ENCODE data around the gene TAOK1. TPM values are rescaled to one million over a fixed set of nuclear protein-coding genes. Genes with fewer than 3 reads are reported as not detected.

TAOK1 gene
- total and polyA plus RNA-seq, 2 of the 13 experiments (the other 11 are each of a cell fraction or from before 2014, with no cell fraction given): 14.1 to 23.0 TPM

- FAIRE-seq (no peak), DNase-seq (ENCODE audit: low spot score) (no peak), ATAC-seq (no peak)
- Histone ChIP-seq H3K4me3 (replicated peaks in 1 of 3; ENCODE audit: insufficient read depth in 1 of 3, low read depth in 2 of 3, low read length in 3 of 3) (no peak overlapping the region), H3K27me3 (ENCODE audit: control insufficient read depth in 1 of 2, insufficient read depth in 2 of 2, low read length in 2 of 2) (no peaks in the 10 kb centered on the region), H3K4me2 (ENCODE audit: low read depth, low read length) (no peak overlapping the region), H3K36me3 (replicated peaks in 1 of 2; ENCODE audit: control insufficient read depth in 1 of 2, insufficient read depth in 2 of 2, low read length in 2 of 2) (peaks cover 5 to 20% of the 10 kb centered on the region in 2 experiments; a peak in 4 of 5 replicates), H4K20me1 (ENCODE audit: insufficient read depth, low read length) (no peaks in the 10 kb centered on the region), H3K9me3 (ENCODE audit: low read length) (no peaks in the 10 kb centered on the region), H3K79me2 (ENCODE audit: insufficient read depth, low read length) (no peaks in the 10 kb centered on the region), H2AFZ (ENCODE audit: low read length) (no peak overlapping the region), H3K9ac (ENCODE audit: insufficient read depth, low read depth, low read length) (no peak overlapping the region), H3K27ac (ENCODE audit: extremely low read length, insufficient read depth, low read length) (no peak overlapping the region), H3K4me1 (ENCODE audit: insufficient read depth, low read length) (peaks cover 23% of the 10 kb centered on the region)
- CTCF ChIA-PET (ENCODE audit: low intra/inter-chr PET ratio, low total read pairs): no interaction called here
- TF ChIP-seq ZBTB38 (CRISPR knock-in tag; IDR thresholded peaks at IDR 0.05): no peak
- no peak for TF ChIP-seq PCBP1 (IDR thresholded peaks at IDR 0.05; ENCODE audit: borderline replicate concordance, low read depth, low read length)
- no peak for TF ChIP-seq PAXIP1 (CRISPR knock-in tag; conservative IDR thresholded peaks at IDR 0.05)
- no peak for TF ChIP-seq ZNF276 (CRISPR knock-in tag; IDR thresholded peaks at IDR 0.05; ENCODE audit: low read depth)
- TF ChIP-seq ATM (IDR thresholded peaks at IDR 0.05; ENCODE audit: borderline replicate concordance): no peak
- intact Hi-C loops (cut with micrococcal nuclease; ENCODE audit: unreplicated experiment): no loop called here
- BruUV-seq (replicated peaks): no TSS peak
- POLR2A ChIA-PET: no interaction called here
- 98% methylated on average over 9 of the region's 9 CpGs for WGBS (ENCODE audit: low lambda C conversion rate)
- in situ Hi-C loops (cut with HindIII; ENCODE audit: extremely low pct_ligation_motif_present, low pct_unique_long_range_greater_than_20kb): no loop called here
Measured at GRCh38 chr17:29577001-29577370, 186.8 kb downstream of the TAOK1 start.

Data from HepG2 (cell line).